SK-N-SH treated with all-trans-retinoic acid at 6 μM for 48 hours (cell line): ENCODE results near the gene SGK2.

Experiments
- ARNTL ChIP-seq: fragments of 450-650 bp; formaldehyde crosslinking; IDR thresholded peaks from 2 replicates; pipeline ENCODE4 v1.5.0; 2020; ENCODE audit warnings: low read depth, mild to moderate bottlenecking, moderate library complexity, borderline replicate concordance
- GLIS3 ChIP-seq: fragments of 250-450 bp; sonication (Bioruptor Pico); IDR thresholded peaks from 2 replicates; pipeline ENCODE4 v1.5.0; 2020; ENCODE audit warnings: mild to moderate bottlenecking, moderate library complexity
- ISL1 ChIP-seq: fragments of 250-450 bp; sonication (Bioruptor Pico); IDR thresholded peaks from 2 replicates; pipeline ENCODE4 v2.1.2; 2022; ENCODE audit warnings: mild to moderate bottlenecking, moderate library complexity
- SNAI2 ChIP-seq: fragments of 250-450 bp; sonication (Bioruptor Pico); IDR thresholded peaks from 2 replicates; pipeline ENCODE4 v1.5.0; 2020; ENCODE audit warnings: mild to moderate bottlenecking, moderate library complexity
- ZC3H10 ChIP-seq: fragments of 250-450 bp; sonication (Bioruptor Pico); IDR thresholded peaks from 2 replicates; pipeline ENCODE4 v1.5.1; 2021; ENCODE audit warnings: mild to moderate bottlenecking, moderate library complexity
- ZNF8 ChIP-seq: fragments of 450-650 bp; formaldehyde crosslinking; IDR thresholded peaks from 2 replicates; pipeline ENCODE4 v1.5.0; 2020; ENCODE audit warnings: mild to moderate bottlenecking, moderate library complexity
- TF ChIP-seq, protein P1 (sequence below): fragments of 250-450 bp; sonication (Bioruptor Pico); IDR thresholded peaks from 2 replicates; pipeline ENCODE4 v1.5.0; 2020; ENCODE audit warnings: mild to moderate bottlenecking, moderate library complexity

DNA sequence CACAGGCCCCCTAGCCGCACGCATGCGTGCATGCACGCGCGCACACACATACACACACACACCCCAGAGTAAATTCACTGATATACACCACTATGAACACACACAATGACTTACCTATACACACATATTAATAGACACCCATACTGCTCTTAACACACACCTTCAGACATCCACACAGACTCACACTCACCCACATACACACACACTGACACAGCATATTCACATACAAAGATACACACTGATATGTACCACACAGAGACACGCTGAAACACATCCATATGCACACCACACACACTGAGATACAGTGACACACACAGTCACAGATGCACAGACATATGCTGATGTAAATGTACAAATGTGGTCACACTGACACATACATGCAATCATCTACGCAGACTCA lies 5.6 kb downstream of the SGK2 start:
- TF ChIP-seq ZNF8 (CRISPR knock-in tag) = no peak
- no peak for TF ChIP-seq ISL1 (CRISPR knock-in tag)
- TF ChIP-seq ZC3H10 (CRISPR knock-in tag) = no peak
- TF ChIP-seq ARNTL (CRISPR knock-in tag) = no peak
- no peak for TF ChIP-seq GLIS3 (CRISPR knock-in tag)
- TF ChIP-seq, protein P1, sequence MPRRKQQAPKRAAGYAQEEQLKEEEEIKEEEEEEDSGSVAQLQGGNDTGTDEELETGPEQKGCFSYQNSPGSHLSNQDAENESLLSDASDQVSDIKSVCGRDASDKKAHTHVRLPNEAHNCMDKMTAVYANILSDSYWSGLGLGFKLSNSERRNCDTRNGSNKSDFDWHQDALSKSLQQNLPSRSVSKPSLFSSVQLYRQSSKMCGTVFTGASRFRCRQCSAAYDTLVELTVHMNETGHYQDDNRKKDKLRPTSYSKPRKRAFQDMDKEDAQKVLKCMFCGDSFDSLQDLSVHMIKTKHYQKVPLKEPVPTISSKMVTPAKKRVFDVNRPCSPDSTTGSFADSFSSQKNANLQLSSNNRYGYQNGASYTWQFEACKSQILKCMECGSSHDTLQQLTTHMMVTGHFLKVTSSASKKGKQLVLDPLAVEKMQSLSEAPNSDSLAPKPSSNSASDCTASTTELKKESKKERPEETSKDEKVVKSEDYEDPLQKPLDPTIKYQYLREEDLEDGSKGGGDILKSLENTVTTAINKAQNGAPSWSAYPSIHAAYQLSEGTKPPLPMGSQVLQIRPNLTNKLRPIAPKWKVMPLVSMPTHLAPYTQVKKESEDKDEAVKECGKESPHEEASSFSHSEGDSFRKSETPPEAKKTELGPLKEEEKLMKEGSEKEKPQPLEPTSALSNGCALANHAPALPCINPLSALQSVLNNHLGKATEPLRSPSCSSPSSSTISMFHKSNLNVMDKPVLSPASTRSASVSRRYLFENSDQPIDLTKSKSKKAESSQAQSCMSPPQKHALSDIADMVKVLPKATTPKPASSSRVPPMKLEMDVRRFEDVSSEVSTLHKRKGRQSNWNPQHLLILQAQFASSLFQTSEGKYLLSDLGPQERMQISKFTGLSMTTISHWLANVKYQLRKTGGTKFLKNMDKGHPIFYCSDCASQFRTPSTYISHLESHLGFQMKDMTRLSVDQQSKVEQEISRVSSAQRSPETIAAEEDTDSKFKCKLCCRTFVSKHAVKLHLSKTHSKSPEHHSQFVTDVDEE (CRISPR knock-in tag) = no peak
- TF ChIP-seq SNAI2 (CRISPR knock-in tag) = no peak
